MCF 10A (cell line): Measurements from ENCODE around the gene PCNP. TPM values are rescaled to one million over a fixed set of nuclear protein-coding genes. Genes with fewer than 3 reads are reported as not detected.
"Not testable (repeated sequence)": the region's sequence is repeated elsewhere in the genome, so short reads cannot be mapped to it uniquely, and the experiment has no call there.

ENCODE experiments used
- BruUV-seq: library from RNA; stranded (reverse); fragments of 400-500 nt; replicated peaks from 2 replicates; lab custom pipeline; 2021; lab: Mats Ljungman, UMichigan
- CTCF ChIA-PET: fragments of 300-600 bp; sonication (Branson Sonifier 250); formaldehyde crosslinking; extraction: SDS; loops from one replicate; lab custom pipeline; 2021; ENCODE audit warnings: antibody characterized with exemption, inconsistent platforms; lab: Yijun Ruan, JAX
- POLR2A ChIA-PET: fragments of 300-600, 350-650 bp; sonication (Branson Sonifier 250); formaldehyde crosslinking; extraction: SDS; loops from one replicate; lab custom pipeline; 2020; ENCODE audit warnings: antibody characterized with exemption, inconsistent platforms; lab: Yijun Ruan, JAX
- DNase-seq: peaks from one replicate; pipeline ENCODE4 v3.0.0-alpha.2; 2018; ENCODE audit not compliant: unreplicated experiment
- H3K27ac Mint-ChIP-seq: one replicate; pipeline ENCODE4 v1.8.0; 2022; ENCODE audit warnings: mild to moderate bottlenecking, low read depth, mixed read lengths; ENCODE audit not compliant: unreplicated experiment
- H3K27me3 Mint-ChIP-seq: one replicate; pipeline ENCODE4 v1.8.0; 2022; ENCODE audit warnings: mixed read lengths; ENCODE audit not compliant: insufficient read depth, unreplicated experiment
- H3K36me3 Mint-ChIP-seq: one replicate; pipeline ENCODE4 v1.8.0; 2022; ENCODE audit warnings: mild to moderate bottlenecking, moderate library complexity, mixed read lengths; ENCODE audit not compliant: insufficient read depth, unreplicated experiment
- H3K4me1 Mint-ChIP-seq: one replicate; pipeline ENCODE4 v1.8.0; 2022; ENCODE audit warnings: mixed read lengths; ENCODE audit not compliant: insufficient read depth, unreplicated experiment
- H3K4me3 Mint-ChIP-seq: one replicate; pipeline ENCODE4 v1.8.0; 2022; ENCODE audit warnings: mild to moderate bottlenecking, moderate library complexity, mixed read lengths; ENCODE audit not compliant: unreplicated experiment
- H3K9me3 Mint-ChIP-seq: one replicate; pipeline ENCODE4 v1.8.0; 2022; ENCODE audit warnings: mixed read lengths; ENCODE audit not compliant: unreplicated experiment
- intact Hi-C: fragments of 100-400 bp; cut with micrococcal nuclease; formaldehyde crosslinking; loops from 2 replicates; pipeline ENCODE4 v1.14.1; 2022
- total RNA-seq: library from RNA; stranded (reverse); gene quantifications from 2 replicates; pipeline ENCODE4 v1.2.3, GENCODE V29; 2022
- TF ChIP-seq, protein P1 (sequence below): fragments of 200-600 bp; IDR thresholded peaks from one replicate; pipeline ENCODE4 v1.8.0; 2022; ENCODE audit warnings: antibody characterized with exemption, mild to moderate bottlenecking; ENCODE audit not compliant: unreplicated experiment

PCNP gene
- total RNA-seq, 1 experiment from 2014 or later, result 229 TPM

DNA sequence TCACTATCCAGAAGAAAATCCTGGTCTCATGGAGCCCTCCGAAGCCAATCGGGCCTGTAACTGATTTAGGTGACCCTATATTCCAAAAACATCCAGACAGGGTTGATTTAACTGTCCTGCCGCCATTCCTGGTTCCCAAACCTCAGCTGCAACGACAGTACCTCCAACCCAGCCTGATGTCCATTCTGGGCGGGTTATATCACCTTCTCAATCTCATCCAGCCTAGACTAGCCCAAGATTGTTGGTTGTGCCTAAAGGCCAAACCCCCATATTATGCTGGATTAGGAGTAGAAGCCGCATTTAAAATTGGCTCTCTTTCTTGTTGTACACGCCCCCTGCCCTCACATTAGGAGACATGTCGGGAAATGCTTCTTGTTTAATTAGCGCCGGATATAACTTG, 66.3 kb downstream of the PCNP start:
- CTCF ChIA-PET, result no interaction called here
- Mint-ChIP-seq H3K4me3 (no peak overlapping the region), H3K27ac (no peak overlapping the region), H3K4me1 (peaks cover 14% of the 10 kb centered on the region), H3K9me3 (no peaks in the 10 kb centered on the region), H3K27me3 (no peaks in the 10 kb centered on the region), H3K36me3 (no peaks in the 10 kb centered on the region)
- DNase-seq, result no peak
- intact Hi-C loops, result no loop called here
- POLR2A ChIA-PET, result no interaction called here
- no TSS peak for BruUV-seq
- TF ChIP-seq, protein P1, sequence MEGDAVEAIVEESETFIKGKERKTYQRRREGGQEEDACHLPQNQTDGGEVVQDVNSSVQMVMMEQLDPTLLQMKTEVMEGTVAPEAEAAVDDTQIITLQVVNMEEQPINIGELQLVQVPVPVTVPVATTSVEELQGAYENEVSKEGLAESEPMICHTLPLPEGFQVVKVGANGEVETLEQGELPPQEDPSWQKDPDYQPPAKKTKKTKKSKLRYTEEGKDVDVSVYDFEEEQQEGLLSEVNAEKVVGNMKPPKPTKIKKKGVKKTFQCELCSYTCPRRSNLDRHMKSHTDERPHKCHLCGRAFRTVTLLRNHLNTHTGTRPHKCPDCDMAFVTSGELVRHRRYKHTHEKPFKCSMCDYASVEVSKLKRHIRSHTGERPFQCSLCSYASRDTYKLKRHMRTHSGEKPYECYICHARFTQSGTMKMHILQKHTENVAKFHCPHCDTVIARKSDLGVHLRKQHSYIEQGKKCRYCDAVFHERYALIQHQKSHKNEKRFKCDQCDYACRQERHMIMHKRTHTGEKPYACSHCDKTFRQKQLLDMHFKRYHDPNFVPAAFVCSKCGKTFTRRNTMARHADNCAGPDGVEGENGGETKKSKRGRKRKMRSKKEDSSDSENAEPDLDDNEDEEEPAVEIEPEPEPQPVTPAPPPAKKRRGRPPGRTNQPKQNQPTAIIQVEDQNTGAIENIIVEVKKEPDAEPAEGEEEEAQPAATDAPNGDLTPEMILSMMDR, result no peak

DNA sequence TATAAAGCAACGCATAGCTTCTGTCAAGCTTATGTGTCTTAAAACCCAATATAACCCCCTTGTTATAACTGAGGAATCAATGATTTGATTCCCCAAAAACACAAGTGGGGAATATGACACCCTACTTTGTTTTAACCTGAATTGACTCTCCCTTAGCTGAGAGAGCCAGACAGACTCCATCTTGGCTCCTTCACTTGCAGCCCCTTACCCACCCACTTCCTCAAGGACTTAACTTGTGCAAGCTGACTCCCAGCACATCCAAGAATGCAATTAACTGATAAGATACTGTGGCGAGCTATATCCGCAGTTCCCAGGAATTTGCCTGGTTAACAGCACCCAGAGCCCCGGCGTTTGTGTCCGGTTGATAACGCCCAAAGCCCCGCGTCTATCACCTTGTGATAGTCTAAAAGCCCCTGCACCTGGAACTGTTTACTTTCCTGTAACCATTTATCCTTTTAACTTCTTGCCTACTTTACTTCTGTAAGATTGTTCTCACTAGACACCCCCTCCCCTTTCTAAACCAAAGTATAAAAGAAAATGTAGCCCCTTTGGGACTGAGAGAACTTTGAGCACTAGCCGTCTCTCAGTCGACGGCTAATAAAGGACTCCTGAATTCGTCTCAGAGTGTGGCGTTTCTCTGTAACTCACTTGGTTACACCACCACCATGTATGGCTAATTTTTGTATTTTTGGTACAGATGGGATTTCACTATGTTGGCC, 67.6 kb downstream of the PCNP start:
- CTCF ChIA-PET, POLR2A ChIA-PET, H3K36me3 Mint-ChIP-seq, H3K27ac Mint-ChIP-seq, H3K9me3 Mint-ChIP-seq, DNase-seq, H3K4me3 Mint-ChIP-seq, intact Hi-C loops, H3K27me3 Mint-ChIP-seq, BruUV-seq: not testable (repeated sequence)
- peaks cover 10% of the 10 kb centered on the region for H3K4me1 Mint-ChIP-seq

- TF ChIP-seq, protein P1, result no peak
- ChIA-PET POLR2A (no interaction called here), CTCF (no interaction called here)
- Mint-ChIP-seq H3K4me3 (no peak overlapping the region), H3K9me3 (no peaks in the 10 kb centered on the region), H3K27ac (no peak overlapping the region), H3K4me1 (peaks cover 9% of the 10 kb centered on the region), H3K27me3 (no peaks in the 10 kb centered on the region), H3K36me3 (peaks cover 10% of the 10 kb centered on the region)
- BruUV-seq, result no TSS peak
- no peak for DNase-seq
- intact Hi-C loops, result no loop called here
Measured at GRCh38 chr3:101642441-101642840, 68.5 kb downstream of the PCNP start.

DNA sequence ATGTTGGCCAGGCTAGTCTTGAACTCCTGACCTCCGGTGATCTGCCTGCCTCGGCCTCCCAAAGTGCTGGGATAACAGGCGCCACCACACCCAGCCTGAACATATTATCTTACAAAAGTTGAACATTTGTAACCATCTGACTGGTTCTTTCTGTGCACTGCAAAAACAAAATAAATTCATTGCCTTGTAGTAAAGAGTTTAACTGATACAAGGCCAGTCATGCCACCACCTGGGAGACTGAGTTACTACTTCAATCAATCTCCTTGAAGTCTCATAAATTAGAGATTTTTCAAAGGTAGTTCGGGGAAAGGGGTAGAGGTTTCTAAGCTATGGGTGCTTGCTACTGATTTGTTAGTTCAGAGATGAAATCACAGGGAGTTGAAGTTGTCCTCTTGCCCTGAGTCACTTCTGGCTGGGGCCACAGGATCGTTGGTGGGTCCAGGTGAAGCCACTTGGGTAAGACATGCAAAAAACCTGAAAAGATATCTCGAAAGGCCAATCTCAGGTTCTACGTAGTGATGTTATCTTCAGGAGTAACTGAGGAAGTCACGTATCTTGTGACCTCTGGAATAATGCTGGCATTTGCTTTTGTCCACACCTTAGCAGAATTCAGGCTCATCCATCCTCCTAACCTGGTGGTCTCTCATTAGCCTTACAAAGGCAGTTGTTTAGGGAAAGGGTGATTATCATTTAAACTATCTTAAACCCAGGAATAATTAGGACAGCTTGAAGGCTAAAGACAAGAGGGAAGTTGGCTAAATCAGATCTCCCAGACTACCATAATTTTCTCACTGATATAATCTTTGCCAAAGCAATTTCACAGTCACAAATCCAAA, 69.2 kb downstream of the PCNP start:
- H3K27me3 Mint-ChIP-seq, result no peaks in the 10 kb centered on the region
- peaks cover 9% of the 10 kb centered on the region for H3K4me1 Mint-ChIP-seq
- intact Hi-C loops, result no loop called here
- ChIA-PET POLR2A (no interaction called here), CTCF (no interaction called here)
- H3K4me3 Mint-ChIP-seq, result no peak overlapping the region
- BruUV-seq, result no TSS peak
- DNase-seq, result no peak
- H3K36me3 Mint-ChIP-seq, result peaks cover 11% of the 10 kb centered on the region
- H3K9me3 Mint-ChIP-seq, result no peaks in the 10 kb centered on the region
- no peak overlapping the region for H3K27ac Mint-ChIP-seq
- TF ChIP-seq, protein P1, result no peak

Other genes with a start within 250 kb of the PCNP start
- gene SENP7, start 61.0 kb upstream of the PCNP start, total RNA-seq, result 11.9 and 15.0 TPM in 2 replicates
- 27.0 and 32.5 TPM in 2 replicates for gene TRMT10C, start 12.3 kb upstream of the PCNP start, total RNA-seq
- gene ZBTB11, start 103.0 kb downstream of the PCNP start, total RNA-seq, result 28.9 and 30.0 TPM in 2 replicates
- gene RPL24, start 112.5 kb downstream of the PCNP start, total RNA-seq, result 1,386 and 1,793 TPM in 2 replicates
- 11.5 and 14.2 TPM in 2 replicates for gene CEP97, start 150.4 kb downstream of the PCNP start, total RNA-seq
- gene NXPE3, start 205.0 kb downstream of the PCNP start, total RNA-seq, result 3.9 and 7.2 TPM in 2 replicates